ENCODE data around the gene MTPN. TPM values are rescaled to one million over a fixed set of nuclear protein-coding genes. Genes with fewer than 3 reads are reported as not detected.

The MTPN gene
- total RNA-seq, 2 experiments from 2014 or later = 91.3 to 281 TPM

GRCh38 chr7:135960709-135961451, 16.3 kb downstream of the MTPN start:
- Histone ChIP-seq H2AFZ (ENCODE audit: low read length) (no peak overlapping the region), H3K4me1 (ENCODE audit: insufficient read depth, low read length, poor library complexity, severe bottlenecking) (peaks cover 68% of the 10 kb centered on the region), H3K4me2 (ENCODE audit: low read length) (peak overlapping the region; percentile 47), H4K20me1 (ENCODE audit: insufficient read depth, low read length) (peaks cover 40% of the 10 kb centered on the region), H3K36me3 (ENCODE audit: insufficient read depth, low read length) (peaks cover 96% of the 10 kb centered on the region), H3K79me2 (ENCODE audit: insufficient read depth, low read depth, low read length) (peaks cover 100% of the 10 kb centered on the region), H3K4me3 (ENCODE audit: low read depth, low read length, poor library complexity, severe bottlenecking) (peak overlapping the region; percentile 13), H3K27ac (ENCODE audit: low read depth, low read length, poor library complexity, severe bottlenecking) (no peak overlapping the region), H3K9me3 (ENCODE audit: low read length) (no peaks in the 10 kb centered on the region), H3K9me2 (ENCODE audit: insufficient read depth, low read length) (no peaks in the 10 kb centered on the region)
- no TSS peak for BruUV-seq (replicated peaks)
- no peak for TF ChIP-seq EZH2phosphoT487 (IDR thresholded peaks at IDR 0.05; ENCODE audit: borderline replicate concordance, low read depth, low read length)
- no peak for TF ChIP-seq CTCF (conservative IDR thresholded peaks at IDR 0.05; ENCODE audit: low read length)
- no peak for DNase-seq (ENCODE audit: low spot score)
- ChIA-PET CTCF (ENCODE audit: unreplicated experiment) (no interaction called here), POLR2A (interaction anchor here (1.2 to 2.0 kb wide), 5 partner anchors 8 to 21 kb away, joined by 3 to 6 read pairs (median 4); no protein-coding TSS in a partner anchor)
- intact Hi-C loops (cut with micrococcal nuclease; ENCODE audit: unreplicated experiment) = no loop called here

GRCh38 chr7:135959646-135960363, 17.4 kb downstream of the MTPN start:
- CTCF ChIA-PET (ENCODE audit: unreplicated experiment) = no interaction called here
- no peak overlapping the region for H3K4me2 ChIP-seq (ENCODE audit: low read length)
- BruUV-seq (replicated peaks) = no TSS peak

More at GRCh38 chr7:135959646-135960363, 17.4 kb downstream of the MTPN start:
- Histone ChIP-seq H4K20me1 (ENCODE audit: insufficient read depth, low read length) (peaks cover 38% of the 10 kb centered on the region), H3K36me3 (ENCODE audit: insufficient read depth, low read length) (peaks cover 98% of the 10 kb centered on the region), H3K4me3 (ENCODE audit: low read depth, low read length, poor library complexity, severe bottlenecking) (no peak overlapping the region), H2AFZ (ENCODE audit: low read length) (no peak overlapping the region), H3K9me3 (ENCODE audit: low read length) (0 out of 2 replicates have a peak, but pooled peaks cover 4% of the 10 kb centered on the region), H3K4me1 (ENCODE audit: insufficient read depth, low read length, poor library complexity, severe bottlenecking) (peaks cover 58% of the 10 kb centered on the region), H3K27ac (ENCODE audit: low read depth, low read length, poor library complexity, severe bottlenecking) (no peak overlapping the region), H3K9me2 (ENCODE audit: insufficient read depth, low read length) (no peaks in the 10 kb centered on the region), H3K79me2 (ENCODE audit: insufficient read depth, low read depth, low read length) (peaks cover 100% of the 10 kb centered on the region)
- no peak for DNase-seq (ENCODE audit: low spot score)
- intact Hi-C loops (cut with micrococcal nuclease; ENCODE audit: unreplicated experiment) = no loop called here
- no peak for TF ChIP-seq CTCF (conservative IDR thresholded peaks at IDR 0.05; ENCODE audit: low read length)
- no peak for TF ChIP-seq EZH2phosphoT487 (IDR thresholded peaks at IDR 0.05; ENCODE audit: borderline replicate concordance, low read depth, low read length)
- POLR2A ChIA-PET = interaction anchor here (1.6 to 1.8 kb wide), 3 partner anchors 9 to 22 kb away, joined by 4 to 6 read pairs (median 4); no protein-coding TSS in a partner anchor

Data from OCI-LY7 (cell line).